Measurements from ENCODE around the gene LRRC56.

DNA sequence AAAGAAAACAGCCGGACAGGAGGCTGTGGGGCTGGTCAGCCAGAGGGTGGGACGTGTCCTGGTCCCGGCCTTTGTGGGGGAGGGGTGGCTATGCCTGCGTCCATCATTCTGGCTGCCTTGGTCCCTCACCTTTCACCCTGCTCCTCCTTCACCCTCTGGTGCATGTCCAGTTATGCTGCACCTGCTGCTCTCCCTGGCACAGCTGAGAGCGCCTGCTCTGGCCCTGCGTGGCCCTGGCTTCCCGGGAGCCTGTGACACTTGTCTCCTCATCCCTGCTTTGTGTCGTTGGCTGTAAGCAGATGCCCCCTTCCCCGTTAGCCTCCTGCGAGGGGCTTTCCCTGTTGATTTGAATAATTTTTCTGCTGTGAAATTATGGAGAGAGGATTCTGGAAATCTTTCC, 55.6 kb downstream of the LRRC56 start:
- TF ChIP-seq, protein P1, sequence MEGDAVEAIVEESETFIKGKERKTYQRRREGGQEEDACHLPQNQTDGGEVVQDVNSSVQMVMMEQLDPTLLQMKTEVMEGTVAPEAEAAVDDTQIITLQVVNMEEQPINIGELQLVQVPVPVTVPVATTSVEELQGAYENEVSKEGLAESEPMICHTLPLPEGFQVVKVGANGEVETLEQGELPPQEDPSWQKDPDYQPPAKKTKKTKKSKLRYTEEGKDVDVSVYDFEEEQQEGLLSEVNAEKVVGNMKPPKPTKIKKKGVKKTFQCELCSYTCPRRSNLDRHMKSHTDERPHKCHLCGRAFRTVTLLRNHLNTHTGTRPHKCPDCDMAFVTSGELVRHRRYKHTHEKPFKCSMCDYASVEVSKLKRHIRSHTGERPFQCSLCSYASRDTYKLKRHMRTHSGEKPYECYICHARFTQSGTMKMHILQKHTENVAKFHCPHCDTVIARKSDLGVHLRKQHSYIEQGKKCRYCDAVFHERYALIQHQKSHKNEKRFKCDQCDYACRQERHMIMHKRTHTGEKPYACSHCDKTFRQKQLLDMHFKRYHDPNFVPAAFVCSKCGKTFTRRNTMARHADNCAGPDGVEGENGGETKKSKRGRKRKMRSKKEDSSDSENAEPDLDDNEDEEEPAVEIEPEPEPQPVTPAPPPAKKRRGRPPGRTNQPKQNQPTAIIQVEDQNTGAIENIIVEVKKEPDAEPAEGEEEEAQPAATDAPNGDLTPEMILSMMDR (IDR thresholded peaks at IDR 0.05), result no peak
- TF ChIP-seq EZH2 (IDR thresholded peaks at IDR 0.05; ENCODE audit: borderline replicate concordance, insufficient read depth, low read depth, low read length, poor library complexity, severe bottlenecking), result no peak

All from B cell (primary cell).